Dermis blood vessel endothelial cell (primary cell): ENCODE measurements around the gene SPSB1. TPM values are rescaled to one million over a fixed set of nuclear protein-coding genes. Genes with fewer than 3 reads are reported as not detected.

ENCODE experiments used
- DNase-seq: peaks from one replicate; pipeline ENCODE4 v3.0.0; 2010
- total RNA-seq: library from RNA; depleted of rRNA; stranded (reverse); fragments of >200 nt; gene quantifications from 2 replicates; pipeline ENCODE4 v1.2.3, GENCODE V29; 2014

Gene SPSB1
- total RNA-seq, 1 donor from 2014 or later = 19.6 TPM

- DNase-seq = peak; percentile 33
These were observed 32.5 kb upstream of the SPSB1 start for GRCh38 chr1:9260059-9260766.

- DNase-seq = no peak
These were observed 31.2 kb upstream of the SPSB1 start for GRCh38 chr1:9261496-9261895.

- no peak for DNase-seq
These were observed 30.4 kb upstream of the SPSB1 start for GRCh38 chr1:9262096-9262986.

GRCh38 chr1:9263276-9263855 lies 29.3 kb upstream of the SPSB1 start:
- no peak for DNase-seq

GRCh38 chr1:9263984-9264872 lies 28.5 kb upstream of the SPSB1 start:
- no peak for DNase-seq

GRCh38 chr1:9265037-9265436 lies 27.7 kb upstream of the SPSB1 start:
- DNase-seq = no peak

- DNase-seq = no peak
These were observed 26.7 kb upstream of the SPSB1 start for GRCh38 chr1:9265968-9266367.

GRCh38 chr1:9267352-9267686 lies 25.4 kb upstream of the SPSB1 start:
- DNase-seq = no peak

GRCh38 chr1:9267827-9268581 lies 24.7 kb upstream of the SPSB1 start:
- DNase-seq = no peak

- DNase-seq = peak; percentile 38
These were observed 23.6 kb upstream of the SPSB1 start for GRCh38 chr1:9269078-9269501.

GRCh38 chr1:9269721-9270120 lies 23.0 kb upstream of the SPSB1 start:
- no peak for DNase-seq

- no peak for DNase-seq
These were observed 22.3 kb upstream of the SPSB1 start for GRCh38 chr1:9270290-9270883.

- no peak for DNase-seq
These were observed 21.4 kb upstream of the SPSB1 start for GRCh38 chr1:9271283-9271682.

GRCh38 chr1:9271861-9272595 lies 20.7 kb upstream of the SPSB1 start:
- no peak for DNase-seq

GRCh38 chr1:9273177-9273576 lies 19.5 kb upstream of the SPSB1 start:
- no peak for DNase-seq

GRCh38 chr1:9275161-9275560 lies 17.5 kb upstream of the SPSB1 start:
- no peak for DNase-seq

- peak; percentile 79 for DNase-seq
These were observed 17.1 kb upstream of the SPSB1 start for GRCh38 chr1:9275567-9276034.

GRCh38 chr1:9278116-9278515 lies 14.6 kb upstream of the SPSB1 start:
- no peak for DNase-seq

- no peak for DNase-seq
These were observed 14.0 kb upstream of the SPSB1 start for GRCh38 chr1:9278585-9279153.

GRCh38 chr1:9279172-9279840 lies 13.4 kb upstream of the SPSB1 start:
- DNase-seq = no peak
